Stimulated activated CD8-positive, alpha-beta memory T cell treated with anti-CD3 and anti-CD28 coated beads, Interleukin-15, amount 100 ng/mL, for 24 hours (primary cell): Measurements from ENCODE around the gene CTR9.

Experiments used
- DNase-seq: peaks from one replicate; pipeline ENCODE4 v3.0.0-alpha.2; 2020; ENCODE audit warnings: low read depth

Gene CTR9

GRCh38 chr11:10742460-10743208 is 8.4 kb upstream of the CTR9 start:
- no peak for DNase-seq

- DNase-seq = no peak
These were observed 7.6 kb upstream of the CTR9 start for GRCh38 chr11:10743354-10744000.

GRCh38 chr11:10744206-10744605 is 6.8 kb upstream of the CTR9 start:
- no peak for DNase-seq

GRCh38 chr11:10746871-10747270 is 4.2 kb upstream of the CTR9 start:
- DNase-seq = no peak

- no peak for DNase-seq
These were observed 3.3 kb upstream of the CTR9 start for GRCh38 chr11:10747733-10748132.

- no peak for DNase-seq
These were observed 1.6 kb upstream of the CTR9 start for GRCh38 chr11:10749476-10749875.

- no peak for DNase-seq
These were observed 515 bp downstream of the CTR9 start for GRCh38 chr11:10751581-10751940.

GRCh38 chr11:10752061-10752460 is 1.0 kb downstream of the CTR9 start:
- DNase-seq = no peak

- no peak for DNase-seq
These were observed 1.4 kb downstream of the CTR9 start for GRCh38 chr11:10752486-10752885.

- no peak for DNase-seq
These were observed 7.9 kb downstream of the CTR9 start for GRCh38 chr11:10758957-10759356.

GRCh38 chr11:10761085-10761698 is 10.1 kb downstream of the CTR9 start:
- no peak for DNase-seq

GRCh38 chr11:10762185-10762584 is 11.1 kb downstream of the CTR9 start:
- no peak for DNase-seq

- no peak for DNase-seq
These were observed 11.9 kb downstream of the CTR9 start for GRCh38 chr11:10762913-10763421.

- no peak for DNase-seq
These were observed 12.7 kb downstream of the CTR9 start for GRCh38 chr11:10763766-10764165.

GRCh38 chr11:10764412-10764811 is 13.4 kb downstream of the CTR9 start:
- no peak for DNase-seq

GRCh38 chr11:10770626-10771254 is 19.7 kb downstream of the CTR9 start:
- DNase-seq = no peak

- no peak for DNase-seq
These were observed 20.4 kb downstream of the CTR9 start for GRCh38 chr11:10771457-10771856.

GRCh38 chr11:10774811-10775210 is 23.8 kb downstream of the CTR9 start:
- DNase-seq = no peak

- DNase-seq = no peak
These were observed 26.3 kb downstream of the CTR9 start for GRCh38 chr11:10777393-10777793.

GRCh38 chr11:10777806-10778205 is 26.8 kb downstream of the CTR9 start:
- DNase-seq = no peak

- DNase-seq = no peak
These were observed 27.3 kb downstream of the CTR9 start for GRCh38 chr11:10778217-10778970.

GRCh38 chr11:10779086-10779485 is 28.0 kb downstream of the CTR9 start:
- no peak for DNase-seq
